GM21825 (cell line): ENCODE results near the gene CACNG1.
"Not testable (repeated sequence)": the region's sequence is repeated elsewhere in the genome, so short reads cannot be mapped to it uniquely, and the experiment has no call there.

Experiments
- ATAC-seq: cut with Tn5 transposase; IDR thresholded peaks from one replicate; pipeline ENCODE4 v1.9.1; 2021; ENCODE audit warnings: mild to moderate bottlenecking, moderate library complexity; ENCODE audit not compliant: unreplicated experiment

Gene CACNG1

GRCh38 chr17:67024736-67025135, 19.6 kb upstream of the CACNG1 start:
- ATAC-seq = no peak

GRCh38 chr17:67025216-67025792, 19.1 kb upstream of the CACNG1 start:
- no peak for ATAC-seq

GRCh38 chr17:67026341-67026740, 18.0 kb upstream of the CACNG1 start:
- ATAC-seq = no peak

DNA sequence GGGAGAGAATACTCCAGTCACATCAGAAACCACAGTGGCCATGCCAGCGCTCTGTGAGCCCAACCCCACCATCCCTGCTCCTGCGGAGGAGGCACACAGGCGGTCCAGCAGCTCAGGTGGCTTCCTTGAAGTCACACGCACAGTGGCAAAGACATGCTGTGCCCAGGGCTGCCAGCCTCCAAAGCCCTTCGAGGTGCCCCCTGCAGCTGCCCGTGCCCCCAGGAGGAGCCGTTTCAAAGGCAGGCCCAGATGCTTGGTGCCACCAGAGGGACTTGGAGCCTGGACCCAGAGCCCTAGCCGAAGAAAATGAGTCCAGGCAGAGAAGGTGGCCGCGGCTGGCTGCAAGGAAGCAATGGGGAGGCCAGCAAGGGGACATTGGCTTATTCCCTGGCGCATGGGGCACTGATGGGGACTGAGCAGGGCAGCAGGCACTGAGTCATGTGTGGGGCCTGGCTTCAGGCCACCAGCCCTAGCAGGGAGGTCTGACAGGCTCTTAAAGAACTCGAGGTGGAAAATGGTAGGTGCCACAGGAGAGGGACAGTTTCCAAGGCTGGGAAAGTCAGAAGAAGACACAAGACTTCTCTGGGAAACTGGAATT, 17.2 kb upstream of the CACNG1 start:
- no peak for ATAC-seq

DNA sequence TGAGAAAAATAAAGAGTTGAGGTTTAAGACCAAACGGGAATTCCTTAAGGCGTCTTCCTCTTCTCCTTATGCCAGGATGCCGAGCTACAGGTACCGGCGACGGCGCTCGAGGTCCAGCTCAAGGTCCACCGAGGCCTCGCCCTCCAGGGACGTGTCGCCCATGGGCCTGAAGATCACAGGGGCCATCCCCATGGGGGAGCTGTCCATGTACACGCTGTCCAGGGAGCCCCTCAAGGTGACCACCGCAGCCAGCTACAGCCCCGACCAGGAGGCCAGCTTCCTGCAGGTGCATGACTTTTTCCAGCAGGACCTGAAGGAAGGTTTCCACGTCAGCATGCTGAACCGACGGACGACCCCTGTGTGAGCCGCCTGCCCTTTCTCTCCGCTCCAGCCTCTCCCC, 13.7 kb upstream of the CACNG1 start:
- no peak for ATAC-seq

DNA sequence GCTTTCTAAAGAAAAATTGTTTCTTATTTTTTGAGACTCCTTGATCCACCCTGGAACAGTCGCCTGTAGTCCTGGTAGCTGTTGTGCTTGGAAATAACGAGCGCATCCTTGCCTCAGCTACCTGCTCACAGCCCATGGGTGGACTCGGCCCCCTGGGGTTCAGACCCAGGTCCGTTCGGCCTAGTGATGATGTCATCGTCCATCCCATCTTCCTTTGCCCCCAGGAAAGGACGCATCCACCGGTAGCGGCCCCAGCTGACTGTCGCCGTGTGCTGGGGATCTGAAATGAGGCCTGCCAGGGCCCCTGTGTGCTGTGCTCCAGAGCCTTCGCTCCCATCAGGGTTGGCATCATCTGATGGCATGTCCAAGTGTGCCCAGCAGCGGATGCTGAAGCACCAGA, 12.0 kb upstream of the CACNG1 start:
- ATAC-seq = no peak

GRCh38 chr17:67032985-67033384, 11.4 kb upstream of the CACNG1 start:
- no peak for ATAC-seq

DNA sequence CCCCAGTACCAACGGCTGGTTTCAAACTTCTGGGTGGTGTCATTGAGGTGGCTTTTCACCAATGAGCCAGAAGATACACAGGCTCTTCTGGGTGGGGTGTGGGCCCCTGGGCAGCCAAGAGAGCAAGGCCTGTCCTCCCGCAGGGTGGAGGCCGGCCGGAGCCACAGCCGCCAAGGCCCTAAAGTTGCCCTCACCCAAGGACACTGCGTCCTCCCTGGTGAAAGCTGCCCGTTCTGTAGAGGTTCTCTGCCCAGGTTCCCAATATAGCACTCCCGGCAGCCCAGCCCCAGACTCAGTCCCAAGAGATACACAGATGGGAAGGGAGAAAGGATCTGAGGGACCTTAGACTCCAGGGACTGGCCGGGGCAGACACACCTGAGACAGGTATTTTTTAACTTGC, 10.7 kb upstream of the CACNG1 start:
- ATAC-seq = no peak

GRCh38 chr17:67035131-67036083, 8.9 kb upstream of the CACNG1 start:
- ATAC-seq = peak; percentile 58

DNA sequence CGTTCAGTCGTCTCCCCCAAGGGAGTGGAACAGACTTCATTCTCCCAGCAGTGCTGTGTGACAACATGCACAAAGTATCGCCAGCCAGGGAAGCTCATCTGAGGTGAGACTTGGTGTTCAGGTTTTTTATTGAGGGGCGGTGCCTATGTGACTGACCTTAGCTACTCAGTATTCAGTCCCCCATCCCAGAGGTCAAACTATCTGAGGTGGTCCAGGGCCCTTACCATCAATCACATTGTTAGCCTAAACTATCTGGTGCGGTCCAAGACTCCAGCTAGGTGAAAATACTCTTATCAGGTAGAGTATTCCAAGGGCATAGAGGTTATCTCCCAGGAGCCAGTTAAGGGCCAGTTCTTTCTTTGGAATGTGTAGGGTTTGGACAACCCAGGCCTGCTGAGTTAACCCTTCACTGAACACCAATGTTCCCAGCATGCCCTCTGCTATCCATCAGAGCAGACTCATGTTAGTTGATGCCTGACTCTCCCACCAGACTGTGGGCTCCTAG, 5.4 kb upstream of the CACNG1 start:
- no peak for ATAC-seq

GRCh38 chr17:67040652-67041051, 3.7 kb upstream of the CACNG1 start:
- ATAC-seq = no peak

DNA sequence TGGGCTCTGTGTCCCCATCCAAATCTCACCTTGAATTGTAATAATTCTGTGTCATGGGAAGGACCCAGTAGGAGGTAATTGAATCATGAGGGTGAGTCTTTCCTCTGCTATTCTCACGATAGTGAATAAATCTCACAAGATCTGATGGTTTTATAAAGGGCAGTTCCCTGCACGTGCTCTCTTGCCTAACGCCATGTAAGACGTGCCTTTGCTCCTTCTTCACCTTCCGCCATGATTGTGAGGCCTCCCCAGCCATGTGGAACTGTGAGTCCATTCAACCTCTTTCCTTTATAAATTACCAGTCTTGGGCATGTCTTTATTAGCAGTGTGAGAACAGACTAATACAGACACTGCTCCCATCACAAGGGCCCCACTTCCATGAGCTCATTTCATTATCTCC, 3.2 kb upstream of the CACNG1 start:
- not testable (repeated sequence) for ATAC-seq

GRCh38 chr17:67041531-67041930, 2.8 kb upstream of the CACNG1 start:
- no peak for ATAC-seq

DNA sequence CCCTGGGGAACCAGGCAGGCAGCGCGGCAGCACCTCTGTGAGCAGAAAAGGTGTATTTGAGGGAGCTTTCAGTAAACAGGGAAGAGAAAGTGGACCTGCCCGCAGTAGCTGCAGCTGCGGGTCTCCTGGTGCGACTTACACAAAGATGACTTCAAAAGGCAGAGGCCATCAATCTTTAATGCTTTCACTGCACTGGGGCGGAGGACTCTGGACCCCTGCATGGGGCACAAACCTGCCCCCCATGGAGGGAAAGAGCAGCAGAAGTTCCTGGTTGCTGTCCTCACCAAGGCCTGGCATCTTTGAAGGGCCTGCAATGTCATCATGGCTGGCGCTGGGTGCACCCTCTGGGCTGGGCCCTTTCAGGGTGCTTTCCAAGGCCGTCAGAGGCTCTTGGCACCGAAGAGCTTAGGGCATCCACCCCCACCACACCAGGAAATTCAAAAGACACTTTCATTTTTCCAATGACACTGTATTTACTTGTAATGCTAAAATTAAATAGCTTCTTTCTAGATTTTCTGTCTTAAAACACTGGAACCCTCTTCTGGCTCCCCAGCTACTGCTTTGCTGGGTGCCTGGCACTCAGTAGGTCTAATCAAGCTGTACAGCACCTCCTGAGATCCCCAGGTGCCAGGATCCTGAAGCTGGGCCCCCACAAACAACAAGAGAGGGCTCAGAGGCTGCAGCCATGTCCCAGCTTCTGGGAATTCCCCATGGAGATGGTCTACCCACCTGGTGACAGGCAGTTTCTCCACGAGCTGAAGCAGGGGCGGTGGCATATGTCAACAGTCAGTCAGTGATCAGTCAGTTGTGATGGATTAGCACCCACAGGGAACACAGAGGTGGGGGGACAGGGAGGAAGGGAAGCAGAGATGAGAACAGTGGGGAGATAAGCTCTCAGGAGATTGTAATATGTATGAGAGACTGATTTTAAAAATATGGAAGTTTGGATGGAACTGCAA, 2.1 kb upstream of the CACNG1 start:
- ATAC-seq = no peak

DNA sequence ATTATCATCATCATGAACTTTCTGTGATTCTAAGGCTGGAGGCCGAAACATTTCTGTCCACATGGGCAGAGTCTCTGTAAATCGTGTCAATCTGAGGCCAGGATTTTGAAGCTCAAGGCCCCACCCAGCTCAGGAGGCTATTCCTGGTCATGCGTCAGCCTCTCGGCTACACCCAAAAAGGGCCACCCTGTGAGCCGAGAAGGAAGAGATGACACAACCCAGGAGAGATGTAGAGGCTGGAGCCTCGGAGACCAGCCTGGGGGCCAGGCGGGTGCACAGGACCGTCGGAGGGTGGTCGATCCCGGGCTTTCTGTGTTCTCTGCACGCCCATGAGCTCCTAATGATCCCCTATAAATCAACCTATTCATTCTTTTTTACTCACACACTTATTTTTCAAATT, 1.1 kb upstream of the CACNG1 start:
- ATAC-seq = no peak

DNA sequence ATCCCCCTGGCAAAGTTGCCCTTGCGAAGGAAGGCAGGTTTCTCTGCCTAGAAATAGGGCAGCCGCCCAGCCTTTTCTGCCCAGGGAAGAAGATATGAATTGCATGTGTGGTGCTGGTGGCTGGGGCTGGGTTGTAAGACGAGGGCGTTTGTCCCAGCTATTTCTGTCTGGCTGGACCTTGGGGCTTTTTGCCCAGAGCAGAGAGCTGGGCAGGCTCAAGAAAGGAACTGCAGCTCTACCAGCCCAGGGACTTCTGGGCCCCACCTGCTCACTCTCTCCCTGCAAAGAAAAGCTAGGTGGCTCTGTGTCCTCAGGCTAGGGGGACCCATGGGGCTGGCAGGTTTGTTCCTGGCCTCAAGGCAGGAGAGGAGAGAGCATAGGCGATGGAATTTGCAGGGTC, 586 bp downstream of the CACNG1 start:
- no peak for ATAC-seq

GRCh38 chr17:67046398-67046797, 2.0 kb downstream of the CACNG1 start:
- ATAC-seq = no peak

- no peak for ATAC-seq
Measured at GRCh38 chr17:67047382-67047781, 3.0 kb downstream of the CACNG1 start.

DNA sequence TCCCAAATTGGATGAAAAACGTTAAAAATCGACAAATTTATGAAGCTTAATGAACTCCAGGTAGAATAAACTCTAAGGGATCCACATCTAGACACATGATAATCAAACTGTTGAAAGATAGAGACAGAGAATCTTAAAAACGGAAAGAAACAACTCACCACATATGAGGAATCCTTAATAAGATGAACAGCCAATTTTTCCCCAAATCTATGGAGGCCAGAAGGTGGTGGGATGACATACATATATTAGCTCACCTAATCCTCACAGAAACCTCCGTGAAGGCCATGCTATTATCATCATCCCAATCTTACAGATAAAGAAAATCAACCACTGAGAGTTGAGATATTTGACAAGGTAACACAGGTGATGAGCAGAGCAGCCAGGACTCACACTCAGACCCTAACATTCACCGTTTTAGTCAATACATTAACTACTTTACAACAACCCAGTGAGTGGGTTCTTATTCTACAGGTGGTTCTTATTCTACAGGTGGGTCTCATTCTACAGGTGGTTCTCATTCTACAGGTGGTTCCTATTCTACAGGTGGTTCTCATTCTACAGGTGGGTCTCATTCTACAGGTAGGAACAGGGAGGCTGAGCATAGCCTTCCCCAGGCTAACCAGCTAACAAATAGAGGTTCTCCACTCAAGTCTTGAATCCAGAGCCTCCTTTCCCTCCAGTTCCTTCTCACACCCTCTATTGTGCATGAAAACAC, 4.8 kb downstream of the CACNG1 start:
- no peak for ATAC-seq

GRCh38 chr17:67050066-67050465, 5.7 kb downstream of the CACNG1 start:
- no peak for ATAC-seq
